Inflammatory macrophage treated with lipopolysaccharide for 4 hours (primary cell): ENCODE results near the gene ACO2.

Source experiments
- DNase-seq: peaks from one replicate; pipeline ENCODE4 v3.0.0-alpha.2; 2020

ACO2 gene

GRCh38 chr22:41573677-41574076 is 104.8 kb downstream of the ACO2 start:
- no peak for DNase-seq

GRCh38 chr22:41574847-41575381 is 106.0 kb downstream of the ACO2 start:
- DNase-seq = no peak

DNA sequence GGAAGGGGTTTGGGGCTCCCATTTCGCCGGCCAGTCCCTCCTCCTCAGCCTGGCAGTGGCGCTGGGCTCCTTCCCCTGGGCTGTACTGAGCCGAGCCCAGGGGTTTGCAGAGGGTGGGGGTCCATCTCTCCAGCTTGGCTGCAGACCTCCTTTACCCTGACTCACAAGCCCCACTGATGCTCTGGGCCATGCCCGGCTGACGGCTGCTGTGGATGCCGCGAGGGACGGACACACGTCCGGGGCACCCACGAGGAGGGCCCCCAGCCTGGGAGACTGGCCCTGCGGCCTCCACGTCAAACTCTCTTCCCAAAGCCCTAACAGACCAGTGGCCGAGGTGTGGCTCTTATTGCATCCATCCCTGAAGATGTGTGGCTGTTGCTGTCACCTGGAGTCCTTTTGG is 106.6 kb downstream of the ACO2 start:
- no peak for DNase-seq

DNA sequence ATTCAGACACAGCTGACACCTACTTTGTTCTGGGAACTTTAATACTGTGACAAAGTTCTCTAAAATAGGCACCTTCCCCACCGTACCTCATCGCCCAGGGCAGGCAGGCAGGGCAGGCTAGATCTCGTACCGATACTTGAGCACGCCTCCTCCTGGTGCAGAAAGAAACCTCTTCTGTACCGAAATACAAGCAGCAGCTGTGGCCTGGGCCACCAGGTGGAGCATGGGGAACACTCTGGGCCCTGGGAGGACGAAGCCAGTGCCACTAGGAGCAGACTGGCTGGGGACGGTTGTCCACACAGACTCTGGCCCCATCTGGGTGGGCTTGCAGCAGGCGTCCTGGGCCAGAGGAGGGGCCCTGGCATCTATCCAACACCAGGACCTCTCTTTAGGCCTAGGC is 108.0 kb downstream of the ACO2 start:
- DNase-seq = peak; percentile 27

GRCh38 chr22:41578114-41578513 is 109.2 kb downstream of the ACO2 start:
- no peak for DNase-seq
